Activated CD4-positive, alpha-beta T cell treated with anti-CD3 and anti-CD28 coated beads, Interleukin-2, amount 50 U/mL, for 1 hour (primary cell): ENCODE results near the gene DHX15.
A peak's percentile ranks its signal among the peaks of the same experiment; 100 is the strongest.

Source experiments
- DNase-seq: peaks from one replicate; pipeline ENCODE4 v3.0.0-alpha.2; 2020

Gene DHX15

DNA sequence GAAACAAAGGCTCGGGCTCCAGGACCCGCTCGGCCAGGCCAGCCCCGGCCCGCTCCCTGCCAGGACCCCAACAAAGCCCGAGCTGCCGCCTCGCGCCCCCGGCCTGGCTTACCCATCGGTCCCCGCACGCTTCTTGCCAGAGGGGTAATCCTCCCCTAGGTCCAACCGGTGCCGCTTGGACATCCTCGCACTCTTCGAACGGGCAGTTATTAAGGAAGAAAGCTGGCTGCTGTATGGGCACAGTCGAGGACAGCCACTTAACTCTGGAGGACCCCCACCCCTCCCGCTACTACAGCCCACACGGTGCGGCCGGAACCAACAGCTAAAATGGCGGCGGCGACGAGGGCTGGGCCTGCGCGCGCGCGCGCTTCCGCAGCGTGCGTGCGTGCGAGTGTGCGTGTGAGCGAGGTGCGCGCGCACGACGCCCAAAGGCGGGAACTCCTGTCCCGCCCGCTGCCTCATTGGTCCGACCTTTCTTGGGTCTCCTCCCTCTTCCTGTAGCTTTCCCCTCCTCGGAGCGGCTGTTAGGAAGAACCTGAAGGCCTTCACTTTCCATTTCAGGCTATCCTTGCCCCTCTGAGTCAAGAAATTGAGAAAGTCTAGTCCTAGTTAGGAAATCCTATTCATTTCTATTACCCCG, at the start of gene DHX15:
Gene DHX15 (minus strand): TSS at position 344 of the 640 bp plus-strand sequence. CDS start 161 bp downstream, at position 183.
- peak; percentile 91 for DNase-seq

GRCh38 chr4:24632011-24632410, 47.7 kb upstream of the DHX15 start:
- no peak for DNase-seq

DNA sequence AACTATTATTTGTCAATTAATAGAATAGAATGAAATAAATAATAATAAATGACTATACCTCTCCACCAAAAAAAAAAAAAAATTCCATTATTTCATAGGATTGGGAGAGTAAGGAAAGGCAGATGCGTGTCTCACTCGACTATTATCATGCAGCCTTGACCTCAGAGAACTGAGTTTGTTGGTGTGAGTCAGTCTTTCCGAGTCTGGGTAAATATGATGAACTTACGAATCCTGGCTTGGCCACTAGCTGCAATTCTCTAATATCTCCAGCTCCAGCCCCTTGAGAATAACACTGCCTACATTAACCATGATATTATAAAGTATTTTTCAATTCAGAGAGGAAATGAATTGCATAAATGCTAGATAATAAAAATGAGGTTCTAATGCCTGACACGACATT, 46.6 kb upstream of the DHX15 start:
- DNase-seq: no peak

DNA sequence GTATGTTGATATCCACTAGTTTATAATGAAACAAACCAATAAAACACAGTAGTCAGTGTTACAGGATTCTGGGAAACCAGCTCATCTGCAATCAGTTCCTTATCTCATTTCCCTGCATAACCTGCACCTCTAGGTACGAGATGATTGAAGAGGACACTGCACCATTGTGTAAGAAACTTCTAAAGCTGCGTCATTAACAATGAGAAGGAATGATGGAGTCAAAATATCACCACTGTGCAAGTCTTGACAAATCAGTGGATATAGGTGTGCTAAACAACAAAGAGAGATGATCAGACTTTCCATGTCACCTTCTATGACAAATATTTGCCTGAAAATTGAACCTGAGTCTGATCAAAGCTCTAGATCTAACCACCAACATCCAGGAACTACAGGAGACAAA, 40.7 kb upstream of the DHX15 start:
- no peak for DNase-seq

DNA sequence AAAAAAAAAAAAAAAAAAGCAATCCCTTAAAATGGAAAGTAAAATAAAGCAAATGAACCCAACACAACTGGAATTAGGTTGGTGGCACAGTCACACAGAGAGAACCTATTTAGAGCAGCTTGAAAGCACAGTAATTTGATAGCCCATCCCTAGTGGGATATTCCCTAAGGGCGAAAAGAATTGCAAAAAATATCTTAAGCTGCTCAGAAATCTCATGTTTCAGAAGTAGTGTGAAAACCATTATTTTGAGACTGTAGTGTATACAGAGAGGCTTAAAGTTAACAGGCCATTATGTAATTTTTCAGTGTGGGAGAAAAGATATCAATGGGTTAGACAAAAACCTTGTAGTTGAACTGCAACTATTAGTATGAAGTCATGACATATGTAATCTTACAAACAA, 40.0 kb upstream of the DHX15 start:
- no peak for DNase-seq

- no peak for DNase-seq
Observed at GRCh38 chr4:24622146-24622834, 37.9 kb upstream of the DHX15 start.

- no peak for DNase-seq
Observed at GRCh38 chr4:24615977-24616376, 31.6 kb upstream of the DHX15 start.

- no peak for DNase-seq
Observed at GRCh38 chr4:24614881-24615280, 30.5 kb upstream of the DHX15 start.

DNA sequence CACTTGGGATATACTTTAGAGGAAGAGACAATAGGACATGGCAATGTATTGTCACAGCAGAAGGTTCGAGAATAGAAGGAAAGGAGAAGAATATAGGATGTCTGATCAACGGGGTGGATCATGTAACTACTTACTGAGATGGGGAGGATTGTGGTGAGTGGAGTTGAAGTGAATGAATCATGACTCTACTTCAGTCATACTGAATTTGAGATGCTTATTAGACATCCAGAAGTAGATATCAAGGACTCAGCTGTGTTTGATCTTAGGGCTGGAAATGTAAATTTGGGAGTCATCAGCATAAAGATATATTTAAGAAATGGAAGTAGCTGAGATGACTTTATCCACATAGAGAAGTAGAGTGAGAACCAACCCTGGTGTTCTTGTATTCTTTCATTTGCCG, 29.1 kb upstream of the DHX15 start:
- no peak for DNase-seq

DNA sequence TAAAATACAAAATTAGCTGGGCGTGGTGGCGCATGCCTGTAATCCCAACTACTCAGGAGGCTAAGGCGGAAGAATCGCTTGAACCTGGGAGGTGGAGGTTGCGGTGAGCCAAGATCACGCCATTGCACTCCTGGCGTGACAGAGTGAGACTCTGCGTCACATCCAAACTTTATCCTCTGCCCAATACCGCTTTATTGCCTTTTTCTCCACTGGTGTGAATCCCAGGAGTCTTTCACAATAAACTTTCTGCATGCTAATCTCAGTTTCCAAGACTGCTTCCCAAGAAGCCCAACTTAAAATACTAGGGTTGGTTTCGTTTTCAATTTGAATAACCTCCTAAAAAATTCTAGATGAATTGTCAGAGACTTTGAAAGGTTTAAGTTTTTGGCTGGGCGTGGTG, 27.2 kb upstream of the DHX15 start:
- DNase-seq: no peak

GRCh38 chr4:24607334-24607733, 23.0 kb upstream of the DHX15 start:
- DNase-seq: no peak

DNA sequence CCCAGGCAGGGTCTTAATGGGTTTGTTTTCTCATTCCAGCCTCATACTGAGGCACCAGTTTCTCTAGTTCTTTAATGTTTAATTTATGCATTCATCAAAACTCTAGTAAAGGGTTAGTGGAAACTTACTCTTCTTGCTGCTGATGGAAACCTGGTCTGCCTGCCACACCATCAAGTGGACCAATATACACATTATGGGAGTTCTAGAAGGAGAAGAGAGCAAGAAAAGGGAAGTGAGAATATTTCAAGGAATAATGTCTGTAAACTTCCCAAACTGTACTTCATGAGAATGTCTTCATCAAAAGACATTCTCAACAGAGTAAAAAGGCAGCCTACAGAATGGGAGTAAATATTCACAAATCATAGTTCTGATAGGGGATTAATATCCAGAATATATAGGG, 20.9 kb upstream of the DHX15 start:
- DNase-seq: no peak

DNA sequence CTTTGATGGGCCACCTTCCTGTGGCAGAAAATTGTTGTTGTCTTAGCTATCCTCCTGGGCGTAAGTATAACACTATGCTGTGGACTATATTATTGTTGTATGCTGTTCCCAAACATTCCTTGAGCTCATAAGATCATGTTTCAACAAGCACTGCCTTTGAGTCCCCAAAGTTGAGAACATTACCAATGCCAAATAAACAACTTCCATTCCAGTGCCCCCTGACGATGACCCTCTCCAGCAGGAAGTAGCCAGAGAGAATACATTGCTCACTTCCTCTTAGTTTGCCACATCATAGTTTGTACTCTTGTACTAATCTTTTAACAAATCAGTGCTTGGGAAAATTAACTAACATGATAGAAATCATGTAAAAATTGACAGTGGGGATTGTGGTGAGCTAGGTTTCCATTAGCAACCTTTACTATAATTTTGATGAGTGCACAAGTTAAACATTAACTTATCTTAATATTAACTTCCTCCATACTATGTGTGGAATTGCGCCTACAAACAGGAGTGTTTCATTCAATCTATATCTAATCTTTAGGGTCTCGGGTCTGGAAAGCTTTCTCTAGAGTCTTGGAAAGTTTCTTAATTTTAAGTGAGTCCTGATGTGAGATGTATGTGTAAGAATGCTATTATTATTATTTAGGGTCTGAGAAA, 20.3 kb upstream of the DHX15 start:
- DNase-seq: no peak

GRCh38 chr4:24603343-24603742, 19.0 kb upstream of the DHX15 start:
- no peak for DNase-seq

- DNase-seq: no peak
Observed at GRCh38 chr4:24601121-24601520, 16.8 kb upstream of the DHX15 start.

- DNase-seq: no peak
Observed at GRCh38 chr4:24599275-24599674, 14.9 kb upstream of the DHX15 start.

GRCh38 chr4:24598025-24598424, 13.7 kb upstream of the DHX15 start:
- DNase-seq: no peak

DNA sequence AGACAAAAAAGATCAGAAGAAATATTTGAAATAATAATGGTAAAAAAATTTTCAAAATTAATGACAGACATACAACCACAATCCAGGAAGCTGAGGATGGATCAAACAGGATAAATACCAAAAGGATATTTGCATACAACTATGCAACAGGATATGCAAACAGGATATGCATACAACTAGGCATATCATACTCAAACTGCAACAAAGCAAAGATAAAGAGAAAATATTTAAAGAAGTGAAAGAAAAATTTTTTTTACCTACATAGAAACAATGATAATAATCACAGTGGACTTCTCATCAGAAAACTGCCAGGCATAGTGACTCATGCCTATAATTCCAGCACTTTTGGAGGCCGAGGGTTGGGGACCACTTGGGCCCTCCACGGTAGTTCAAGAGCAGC, 11.3 kb upstream of the DHX15 start:
- DNase-seq: no peak

DNA sequence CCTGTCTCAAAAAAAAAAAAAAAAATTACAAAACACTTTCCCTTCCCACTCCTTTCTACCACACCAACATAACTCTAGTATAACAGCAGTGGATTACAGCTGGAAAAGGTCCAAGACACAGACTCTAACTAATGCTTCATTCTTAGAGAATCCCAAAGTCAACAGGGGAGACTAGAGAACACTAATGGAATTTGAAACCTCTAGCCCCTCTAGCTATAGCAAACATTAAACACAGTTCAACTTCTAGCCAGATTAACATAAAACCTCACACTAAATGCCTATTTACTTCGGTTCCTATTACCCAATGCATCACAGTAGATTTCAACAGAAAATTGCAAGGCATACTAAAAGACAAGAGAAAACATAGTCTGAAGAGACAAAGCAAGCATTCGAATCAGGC, 10.5 kb upstream of the DHX15 start:
- no peak for DNase-seq

- DNase-seq: no peak
Observed at GRCh38 chr4:24589448-24589847, 5.1 kb upstream of the DHX15 start.

- DNase-seq: no peak
Observed at GRCh38 chr4:24588216-24588954, 4.0 kb upstream of the DHX15 start.

- DNase-seq: peak; percentile 18
Observed at GRCh38 chr4:24583451-24584210, 723 bp downstream of the DHX15 start.
